ENCODE data around the gene SNX21.

- TF ChIP-seq, protein P1, sequence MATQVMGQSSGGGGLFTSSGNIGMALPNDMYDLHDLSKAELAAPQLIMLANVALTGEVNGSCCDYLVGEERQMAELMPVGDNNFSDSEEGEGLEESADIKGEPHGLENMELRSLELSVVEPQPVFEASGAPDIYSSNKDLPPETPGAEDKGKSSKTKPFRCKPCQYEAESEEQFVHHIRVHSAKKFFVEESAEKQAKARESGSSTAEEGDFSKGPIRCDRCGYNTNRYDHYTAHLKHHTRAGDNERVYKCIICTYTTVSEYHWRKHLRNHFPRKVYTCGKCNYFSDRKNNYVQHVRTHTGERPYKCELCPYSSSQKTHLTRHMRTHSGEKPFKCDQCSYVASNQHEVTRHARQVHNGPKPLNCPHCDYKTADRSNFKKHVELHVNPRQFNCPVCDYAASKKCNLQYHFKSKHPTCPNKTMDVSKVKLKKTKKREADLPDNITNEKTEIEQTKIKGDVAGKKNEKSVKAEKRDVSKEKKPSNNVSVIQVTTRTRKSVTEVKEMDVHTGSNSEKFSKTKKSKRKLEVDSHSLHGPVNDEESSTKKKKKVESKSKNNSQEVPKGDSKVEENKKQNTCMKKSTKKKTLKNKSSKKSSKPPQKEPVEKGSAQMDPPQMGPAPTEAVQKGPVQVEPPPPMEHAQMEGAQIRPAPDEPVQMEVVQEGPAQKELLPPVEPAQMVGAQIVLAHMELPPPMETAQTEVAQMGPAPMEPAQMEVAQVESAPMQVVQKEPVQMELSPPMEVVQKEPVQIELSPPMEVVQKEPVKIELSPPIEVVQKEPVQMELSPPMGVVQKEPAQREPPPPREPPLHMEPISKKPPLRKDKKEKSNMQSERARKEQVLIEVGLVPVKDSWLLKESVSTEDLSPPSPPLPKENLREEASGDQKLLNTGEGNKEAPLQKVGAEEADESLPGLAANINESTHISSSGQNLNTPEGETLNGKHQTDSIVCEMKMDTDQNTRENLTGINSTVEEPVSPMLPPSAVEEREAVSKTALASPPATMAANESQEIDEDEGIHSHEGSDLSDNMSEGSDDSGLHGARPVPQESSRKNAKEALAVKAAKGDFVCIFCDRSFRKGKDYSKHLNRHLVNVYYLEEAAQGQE (IDR thresholded peaks at IDR 0.05; ENCODE audit: insufficient replicate concordance, low read depth): no peak
- no peak for TF ChIP-seq POLR2AphosphoS5 (IDR thresholded peaks at IDR 0.05; ENCODE audit: low read depth)
These were observed 30.2 kb downstream of the SNX21 start for GRCh38 chr20:45863543-45864470.

Measured in HL-60 (cell line).